SU-DHL-6 (cell line): ENCODE measurements around the gene MYO9A.

Source experiments
- EZH2phosphoT487 ChIP-seq: fragments of 200-600 bp; sonication (generic), shearing (Covaris generic); conservative IDR thresholded peaks from 2 replicates; pipeline ENCODE4 v1.6.1; 2018; ENCODE audit warnings: mild to moderate bottlenecking, antibody characterized with exemption, low read length, moderate library complexity, mixed read lengths
- TF ChIP-seq, protein P1 (sequence below): fragments of 200-600 bp; sonication (generic); IDR thresholded peaks from one replicate; pipeline ENCODE4 v1.5.1; 2017; ENCODE audit warnings: antibody characterized with exemption, mild to moderate bottlenecking, low read length, moderate library complexity; ENCODE audit not compliant: insufficient read depth, poor library complexity, severe bottlenecking

DNA sequence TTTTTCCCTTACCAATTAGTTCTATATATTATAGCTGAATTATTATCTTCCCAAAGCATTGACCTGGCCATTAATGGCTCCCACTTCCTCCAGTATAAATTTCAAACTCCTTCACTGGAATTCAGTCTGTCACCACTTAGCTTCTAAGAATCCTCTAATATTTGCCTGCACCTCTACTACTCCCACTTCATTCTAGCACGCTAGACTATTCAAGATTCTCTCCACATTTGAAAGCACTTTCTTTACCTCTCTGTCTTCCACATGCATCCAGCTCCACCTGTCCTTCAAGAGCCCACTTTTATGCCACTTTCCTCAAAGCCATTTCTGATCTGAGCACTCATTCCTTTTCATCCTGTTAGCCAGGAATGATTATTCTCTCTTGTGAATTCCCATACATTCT is 15.3 kb upstream of the MYO9A start:
- TF ChIP-seq, protein P1, sequence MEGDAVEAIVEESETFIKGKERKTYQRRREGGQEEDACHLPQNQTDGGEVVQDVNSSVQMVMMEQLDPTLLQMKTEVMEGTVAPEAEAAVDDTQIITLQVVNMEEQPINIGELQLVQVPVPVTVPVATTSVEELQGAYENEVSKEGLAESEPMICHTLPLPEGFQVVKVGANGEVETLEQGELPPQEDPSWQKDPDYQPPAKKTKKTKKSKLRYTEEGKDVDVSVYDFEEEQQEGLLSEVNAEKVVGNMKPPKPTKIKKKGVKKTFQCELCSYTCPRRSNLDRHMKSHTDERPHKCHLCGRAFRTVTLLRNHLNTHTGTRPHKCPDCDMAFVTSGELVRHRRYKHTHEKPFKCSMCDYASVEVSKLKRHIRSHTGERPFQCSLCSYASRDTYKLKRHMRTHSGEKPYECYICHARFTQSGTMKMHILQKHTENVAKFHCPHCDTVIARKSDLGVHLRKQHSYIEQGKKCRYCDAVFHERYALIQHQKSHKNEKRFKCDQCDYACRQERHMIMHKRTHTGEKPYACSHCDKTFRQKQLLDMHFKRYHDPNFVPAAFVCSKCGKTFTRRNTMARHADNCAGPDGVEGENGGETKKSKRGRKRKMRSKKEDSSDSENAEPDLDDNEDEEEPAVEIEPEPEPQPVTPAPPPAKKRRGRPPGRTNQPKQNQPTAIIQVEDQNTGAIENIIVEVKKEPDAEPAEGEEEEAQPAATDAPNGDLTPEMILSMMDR: no peak
- no peak for TF ChIP-seq EZH2phosphoT487
